ENCODE data around the gene COL13A1. TPM values are rescaled to one million over a fixed set of nuclear protein-coding genes. Genes with fewer than 3 reads are reported as not detected.

COL13A1 gene
- total and polyA plus RNA-seq, 11 donors: 1.0 to 4.0 (median 1.7) TPM

DNA sequence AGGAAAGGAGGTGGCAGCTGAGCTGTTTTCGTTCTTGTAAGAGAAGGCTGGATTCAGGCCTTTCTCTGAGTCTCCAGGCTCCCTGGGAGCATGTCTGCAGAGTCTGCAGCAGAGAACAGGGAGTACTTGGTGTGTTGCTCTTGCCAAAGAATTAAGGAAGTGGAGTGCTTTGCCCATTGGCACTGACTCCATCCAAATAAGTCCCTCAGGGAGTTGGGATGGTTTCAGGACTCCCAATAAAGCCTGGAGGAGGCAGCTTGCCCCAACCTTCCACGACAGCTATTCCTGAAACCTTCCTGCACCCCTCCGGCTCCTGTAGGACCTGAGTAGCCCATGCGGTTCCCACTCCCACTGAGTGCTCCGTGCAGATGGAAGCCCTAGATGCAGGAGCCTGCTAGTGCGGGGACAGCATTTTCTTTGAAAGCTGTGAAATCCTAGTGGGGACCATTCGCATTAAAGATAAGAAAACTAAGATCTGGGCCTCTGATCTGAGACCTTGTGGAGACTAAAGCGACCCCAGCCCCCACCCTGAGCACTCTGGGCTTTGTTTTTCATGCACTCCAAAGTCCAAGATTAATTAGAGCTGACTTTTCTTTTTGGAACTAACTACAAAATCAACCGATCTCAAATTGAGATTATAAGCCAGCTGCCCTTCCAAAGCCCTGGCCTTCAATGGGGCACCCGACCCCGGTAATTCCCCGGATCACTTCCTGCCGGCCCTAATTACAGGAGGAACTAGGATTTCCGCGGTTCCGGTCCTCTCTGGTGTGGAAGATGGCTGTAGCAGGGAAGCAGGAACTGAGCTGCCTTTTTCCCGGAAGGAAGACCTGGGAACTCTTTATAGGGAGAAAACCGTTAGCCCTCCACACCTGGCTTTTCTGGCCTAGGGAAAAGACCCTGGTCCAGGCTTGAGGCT lies 110.2 kb downstream of the COL13A1 start:
- WGBS, 4 donors: 57 to 72% (median 62%) methylated on average over 17 to 18 of the region's 18 CpGs
- H3K4me1 ChIP-seq: peaks cover 0 to 28% (median 10%) of the 10 kb centered on the region in 12 donors
- DNase-seq: peak in 1 of 5 donors; percentile 37

DNA sequence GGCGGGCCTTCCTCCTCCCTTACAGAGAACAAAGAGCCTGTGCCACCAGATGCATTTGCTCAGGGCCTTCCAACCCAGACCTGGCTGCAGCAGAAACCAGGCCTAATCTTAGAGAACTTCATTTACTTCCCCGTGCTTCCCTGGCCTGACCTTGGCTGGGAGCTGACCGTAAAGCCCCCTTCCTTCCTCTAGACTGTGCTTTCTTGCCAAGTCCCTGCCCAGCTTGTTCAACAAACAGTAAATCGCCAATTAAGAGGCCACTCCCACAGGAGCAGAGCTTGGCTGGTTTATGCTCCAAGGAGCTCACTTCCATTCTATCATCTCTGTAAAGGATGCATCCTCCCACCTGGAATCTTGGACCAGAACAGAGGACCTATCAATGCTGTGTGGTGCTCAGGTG lies 110.9 kb downstream of the COL13A1 start:
- TF ChIP-seq, protein P1, sequence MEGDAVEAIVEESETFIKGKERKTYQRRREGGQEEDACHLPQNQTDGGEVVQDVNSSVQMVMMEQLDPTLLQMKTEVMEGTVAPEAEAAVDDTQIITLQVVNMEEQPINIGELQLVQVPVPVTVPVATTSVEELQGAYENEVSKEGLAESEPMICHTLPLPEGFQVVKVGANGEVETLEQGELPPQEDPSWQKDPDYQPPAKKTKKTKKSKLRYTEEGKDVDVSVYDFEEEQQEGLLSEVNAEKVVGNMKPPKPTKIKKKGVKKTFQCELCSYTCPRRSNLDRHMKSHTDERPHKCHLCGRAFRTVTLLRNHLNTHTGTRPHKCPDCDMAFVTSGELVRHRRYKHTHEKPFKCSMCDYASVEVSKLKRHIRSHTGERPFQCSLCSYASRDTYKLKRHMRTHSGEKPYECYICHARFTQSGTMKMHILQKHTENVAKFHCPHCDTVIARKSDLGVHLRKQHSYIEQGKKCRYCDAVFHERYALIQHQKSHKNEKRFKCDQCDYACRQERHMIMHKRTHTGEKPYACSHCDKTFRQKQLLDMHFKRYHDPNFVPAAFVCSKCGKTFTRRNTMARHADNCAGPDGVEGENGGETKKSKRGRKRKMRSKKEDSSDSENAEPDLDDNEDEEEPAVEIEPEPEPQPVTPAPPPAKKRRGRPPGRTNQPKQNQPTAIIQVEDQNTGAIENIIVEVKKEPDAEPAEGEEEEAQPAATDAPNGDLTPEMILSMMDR (IDR thresholded peaks at IDR 0.05): no peak
- no peak for TF ChIP-seq POLR2A (IDR thresholded peaks at IDR 0.05)
- no peaks in the 10 kb centered on the region for H3K27me3 ChIP-seq
- DNase-seq (no peak), ATAC-seq (no peak)
- no peaks in the 10 kb centered on the region for H3K9me3 ChIP-seq
- WGBS, 4 donors: 53 to 73% (median 63%) methylated on average over 4 of the region's 4 CpGs
- no peak overlapping the region for H3K27ac ChIP-seq
- H3K4me1 ChIP-seq: peaks cover 0 to 28% (median 10%) of the 10 kb centered on the region in 12 donors
- intact Hi-C loops (cut with DNase I): loop anchor here (2.0 to 10.0 kb wide), 11 partner anchors 105 to 270 kb away; partner anchors contain the start of gene COL13A1 (in 6 of the 10)
- H3K4me3 ChIP-seq: no peak overlapping the region
- no peaks in the 10 kb centered on the region for H3K36me3 ChIP-seq

More for the DNA sequence above, 110.2 kb downstream of the COL13A1 start:
- TF ChIP-seq, protein P1 (IDR thresholded peaks at IDR 0.05): no peak
- TF ChIP-seq POLR2A (IDR thresholded peaks at IDR 0.05): no peak
- intact Hi-C loops (cut with DNase I): loop anchor here (2.0 to 10.0 kb wide), 11 partner anchors 105 to 270 kb away; partner anchors contain the start of gene COL13A1 (in 6 of the 10)
- no peaks in the 10 kb centered on the region for H3K36me3 ChIP-seq
- H3K27me3 ChIP-seq: no peaks in the 10 kb centered on the region
- peak; percentile 12 to 53 (median 44) for ATAC-seq
- H3K4me3 ChIP-seq: no peak overlapping the region
- H3K27ac ChIP-seq: peak overlapping the region in 1 of 12 donors; percentile 40
- H3K9me3 ChIP-seq: no peaks in the 10 kb centered on the region

DNA sequence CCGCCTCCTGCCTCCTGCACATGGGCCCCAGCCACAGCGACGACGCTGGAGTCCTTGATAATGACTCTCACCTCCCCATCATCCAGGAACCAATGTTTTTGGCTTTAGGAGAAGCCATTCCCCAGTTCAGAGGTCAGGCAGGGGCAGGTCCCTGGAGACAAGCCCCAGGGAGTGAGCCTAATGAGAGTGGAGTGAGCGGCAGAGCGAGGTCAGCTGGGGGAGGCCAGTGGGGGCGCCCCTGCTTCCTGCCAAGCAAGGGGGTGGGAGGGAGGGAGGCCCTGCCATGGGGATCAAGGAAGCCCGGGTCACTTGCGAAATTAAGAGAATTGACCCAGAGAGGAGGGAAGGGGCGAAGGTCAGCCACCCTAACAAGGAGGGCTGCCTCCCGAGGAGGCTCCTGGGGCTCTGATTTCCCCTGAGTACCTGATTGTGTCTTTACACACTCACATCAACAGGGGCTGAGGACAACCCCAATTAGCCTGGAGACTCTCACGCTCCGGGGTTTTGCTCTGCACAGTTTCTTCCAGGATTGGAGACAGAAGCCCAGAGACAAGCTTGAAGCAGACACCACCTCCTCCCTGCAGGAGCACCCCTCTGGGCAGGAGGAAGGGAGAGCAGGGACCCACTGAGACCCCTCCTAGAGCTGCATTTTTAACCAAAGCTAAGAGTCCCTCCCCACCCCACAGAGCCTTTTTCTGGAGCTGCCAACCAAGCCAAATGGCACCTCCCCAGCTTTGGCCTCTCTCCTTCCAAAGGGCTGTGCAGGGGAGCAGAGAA lies 112.1 kb downstream of the COL13A1 start:
- H3K36me3 ChIP-seq: no peaks in the 10 kb centered on the region
- no peaks in the 10 kb centered on the region for H3K9me3 ChIP-seq
- H3K4me3 ChIP-seq: no peak overlapping the region
- TF ChIP-seq POLR2A (IDR thresholded peaks at IDR 0.05): no peak
- TF ChIP-seq, protein P1 (IDR thresholded peaks at IDR 0.05): no peak
- H3K27ac ChIP-seq: no peak overlapping the region
- DNase-seq (peak in 1 of 5 donors; percentile 24), ATAC-seq (no peak)
- 84 to 89% (median 86%) methylated on average over 11 to 13 of the region's 13 CpGs for WGBS, 4 donors
- H3K4me1 ChIP-seq: peaks cover 0 to 28% (median 10%) of the 10 kb centered on the region in 12 donors
- no peaks in the 10 kb centered on the region for H3K27me3 ChIP-seq
- intact Hi-C loops (cut with DNase I): loop anchor here (1.0 to 10.0 kb wide), 15 partner anchors 106 to 271 kb away; partner anchors contain the start of gene COL13A1 (in 6 of the 10)
